B cell (primary cell): ENCODE measurements around the gene SCGB1D4. TPM values are rescaled to one million over a fixed set of nuclear protein-coding genes. Genes with fewer than 3 reads are reported as not detected.

Source experiments
- ATAC-seq: fragments of 200-7000 bp; cut with Tn5 transposase; one replicate; pipeline ENCODE4 v1.10.0; 2021; ENCODE audit warnings: low read depth, mild to moderate bottlenecking, moderate number of reproducible peaks, moderate library complexity
- CTCF ChIA-PET: fragments of 350-600 bp; sonication (Branson Sonifier 250); formaldehyde crosslinking; loops from one replicate; lab custom pipeline; 2021; ENCODE audit warnings: antibody characterized with exemption, inconsistent platforms; lab: Charles Lee
- POLR2A ChIA-PET: fragments of 350-600 bp; sonication (Branson Sonifier 250); formaldehyde crosslinking; loops from one replicate; lab custom pipeline; 2021; ENCODE audit warnings: antibody characterized with exemption; lab: Charles Lee
- DNase-seq: peaks from one replicate; pipeline ENCODE4 v3.0.0; 2013
- H2AFZ ChIP-seq: 2 replicates; pipeline ENCODE4 v1.6.1; 2012; ENCODE audit warnings: mild to moderate bottlenecking, low read depth, low read length; ENCODE audit not compliant: insufficient read depth, poor library complexity, severe bottlenecking
- H3K27ac ChIP-seq, 2 donors: 1 replicate in 1 of 2; 2 replicates in 1 of 2; pipeline ENCODE4 v1.5.1; 2012 to 2013; ENCODE audit warnings: low read length in 2 of 2, mild to moderate bottlenecking in 2 of 2, moderate library complexity in 1 of 2
- H3K27me3 ChIP-seq, 4 experiments: fragments of 200-600 bp in 1 of 4; sonication (generic) in 1 of 4; replicated peaks in 1 of 4; 1 replicate in 2 of 4; 2 replicates in 2 of 4; pipeline versions ENCODE4 v1.6.1 to v1.7.0; 2013 to 2016; ENCODE audit warnings: low read length in 3 of 4, mild to moderate bottlenecking in 2 of 4, mixed read lengths in 1 of 4, moderate library complexity in 1 of 4; ENCODE audit not compliant: insufficient read depth in 4 of 4, control insufficient read depth in 3 of 4; ENCODE audit errors: control extremely low read depth in 1 of 4
- H3K36me3 ChIP-seq, 2 experiments: replicated peaks in 1 of 2; 1 replicate in 1 of 2; 2 replicates in 1 of 2; pipeline versions ENCODE4 v1.6.1 to v1.7.1; 2013; ENCODE audit warnings: low read length in 1 of 2; ENCODE audit not compliant: insufficient read depth in 2 of 2, control insufficient read depth in 1 of 2; ENCODE audit errors: control extremely low read depth in 1 of 2, extremely low read depth in 1 of 2
- H3K4me1 ChIP-seq, 2 donors: fragments of 200-600 bp in 1 of 2; sonication (generic) in 1 of 2; 1 replicate in 1 of 2; 2 replicates in 1 of 2; pipeline versions ENCODE4 v1.5.1 to v1.6.1; 2013 to 2017; ENCODE audit warnings: low read length in 2 of 2; ENCODE audit not compliant: control insufficient read depth in 2 of 2, insufficient read depth in 2 of 2
- H3K4me2 ChIP-seq: replicated peaks from 2 replicates; pipeline ENCODE3; 2012; ENCODE audit warnings: mild to moderate bottlenecking, low read depth, low read length; ENCODE audit not compliant: poor library complexity, severe bottlenecking
- H3K4me3 ChIP-seq, 5 experiments: fragments of 200-600 bp in 1 of 5; sonication (generic) in 1 of 5; 1 replicate in 3 of 5; 2 replicates in 2 of 5; pipeline versions ENCODE4 v1.5.1 to v1.7.0; 2011 to 2016; ENCODE audit warnings: low read length in 4 of 5, mild to moderate bottlenecking in 4 of 5, low read depth in 2 of 5, control low read depth in 1 of 5, moderate library complexity in 1 of 5; ENCODE audit not compliant: insufficient read depth in 1 of 5; ENCODE audit errors: control extremely low read depth in 1 of 5, extremely low read depth in 1 of 5
- H3K79me2 ChIP-seq: fragments of 200-600 bp; sonication (generic); one replicate; pipeline ENCODE4 v1.6.0; 2016; ENCODE audit warnings: low read length; ENCODE audit not compliant: control insufficient read depth, insufficient read depth
- H3K9ac ChIP-seq: fragments of 200-600 bp; sonication (generic); 2 replicates; pipeline ENCODE4 v1.6.1; 2017; ENCODE audit warnings: mild to moderate bottlenecking, low read length, moderate library complexity
- H3K9me3 ChIP-seq, 3 donors: one replicate each; pipeline versions ENCODE4 v1.6.1 to v1.7.1; 2013; ENCODE audit warnings: low read length in 2 of 3; ENCODE audit not compliant: control insufficient read depth in 2 of 3, insufficient read depth in 1 of 3; ENCODE audit errors: control extremely low read depth in 1 of 3
- H4K20me1 ChIP-seq: 2 replicates; pipeline ENCODE4 v1.6.0; 2012; ENCODE audit warnings: mild to moderate bottlenecking, low read length; ENCODE audit not compliant: insufficient read depth, control insufficient read depth, poor library complexity, severe bottlenecking
- H3K27ac Mint-ChIP-seq: one replicate; pipeline ENCODE4 v1.8.0; 2021; ENCODE audit warnings: mixed read lengths
- H3K27me3 Mint-ChIP-seq: one replicate; pipeline ENCODE4 v1.8.0; 2021; ENCODE audit warnings: mixed read lengths
- H3K4me1 Mint-ChIP-seq: one replicate; pipeline ENCODE4 v1.8.0; 2021; ENCODE audit warnings: mixed read lengths
- H3K4me3 Mint-ChIP-seq: one replicate; pipeline ENCODE4 v1.8.0; 2021; ENCODE audit warnings: mixed read lengths
- H3K9me3 Mint-ChIP-seq: one replicate; pipeline ENCODE4 v1.8.0; 2022; ENCODE audit warnings: mixed read lengths; ENCODE audit not compliant: insufficient read depth
- EZH2 ChIP-seq: IDR thresholded peaks from 2 replicates; pipeline ENCODE4 v1.6.1; 2012; ENCODE audit warnings: borderline replicate concordance, low read depth, mild to moderate bottlenecking, moderate library complexity, low read length; ENCODE audit not compliant: insufficient read depth, poor library complexity, severe bottlenecking
- WGBS: methylation state at CpG from one replicate; pipeline ENCODE4 v1.1.5; 2013; ENCODE audit warnings: missing lambda C conversion rate; ENCODE audit not compliant: insufficient coverage; 5-methylcytosine and 5-hydroxymethylcytosine counted together
- intact Hi-C: fragments of 100-400 bp; cut with micrococcal nuclease; formaldehyde crosslinking; loops from one replicate; pipeline ENCODE4 v1.10.0; 2022
- polyA minus RNA-seq: library from RNA; depleted of rRNA, polyadenylated mRNA; stranded (reverse); fragments of >200 nt; gene quantifications from 2 replicates; pipeline ENCODE4 v1.2.3, GENCODE V29; 2012
- polyA plus RNA-seq: library from polyadenylated mRNA; depleted of rRNA; stranded (reverse); fragments of >200 nt; gene quantifications from 2 replicates; pipeline ENCODE4 v1.2.3, GENCODE V29; 2012
- total RNA-seq, 2 donors: library from RNA; stranded (reverse); fragments of 120-200 nt in 1 of 2; gene quantifications; 1 replicate in 1 of 2; 2 replicates in 1 of 2; pipeline versions ENCODE4 v1.2.3 to v1.2.4, GENCODE V29; 2013 to 2022
- TF ChIP-seq, protein P1 (sequence below): fragments of 200-600 bp; IDR thresholded peaks from one replicate; pipeline ENCODE4 v1.8.0; 2022; ENCODE audit warnings: antibody characterized with exemption, mild to moderate bottlenecking

SCGB1D4 gene, protein sequence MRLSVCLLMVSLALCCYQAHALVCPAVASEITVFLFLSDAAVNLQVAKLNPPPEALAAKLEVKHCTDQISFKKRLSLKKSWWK
- total RNA-seq: not detected in 2 replicates
- total RNA-seq (2013): not detected
- not detected in 2 replicates for polyA plus RNA-seq
- not detected in 2 replicates for polyA minus RNA-seq

DNA sequence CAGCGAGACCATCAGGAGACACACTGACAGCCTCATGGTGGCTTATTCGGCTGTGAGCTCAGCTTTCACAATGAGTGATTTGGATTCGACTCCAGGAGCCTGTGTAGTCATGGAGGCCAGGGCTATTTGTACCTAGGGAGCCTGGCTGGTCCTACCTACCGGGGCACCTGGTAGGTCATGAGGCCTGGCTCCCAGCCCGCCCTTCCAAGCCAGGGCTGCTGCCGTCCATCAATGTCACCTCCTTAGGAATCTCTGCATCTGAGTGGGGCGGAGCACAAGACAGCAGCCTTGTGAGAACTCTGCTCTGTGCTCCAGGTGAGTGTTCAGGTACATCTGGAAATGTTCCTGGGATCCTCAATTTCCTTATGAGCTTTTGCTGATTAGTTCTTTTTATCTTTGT lies at the start of gene SCGB1D4:
TSS of gene SCGB1D4 (minus strand) at position 101 of the 400 bp plus-strand sequence. CDS start at position 36, 65 bp downstream.
- Histone ChIP-seq H3K4me3 (no peak within 1 kb of the TSS), H3K4me2 (no peak within 1 kb of the TSS), H3K27me3 (peaks cover 0 to 17% (median 4%) of the 10 kb centered on the region in 4 experiments), H3K9me3 (no peaks in the 10 kb centered on the region), H4K20me1 (no peaks in the 10 kb centered on the region), H3K4me1 (no peaks in the 10 kb centered on the region), H3K36me3 (no peaks in the 10 kb centered on the region), H3K27ac (no peak within 1 kb of the TSS), H3K9ac (no peak within 1 kb of the TSS), H2AFZ (no peak within 1 kb of the TSS), H3K79me2 (no peaks in the 10 kb centered on the region)
- POLR2A ChIA-PET: no interaction called here
- Mint-ChIP-seq H3K9me3 (no peaks in the 10 kb centered on the region), H3K4me3 (no peak within 1 kb of the TSS), H3K4me1 (no peaks in the 10 kb centered on the region), H3K27ac (no peak within 1 kb of the TSS), H3K27me3 (peaks cover 59% of the 10 kb centered on the region)
- ATAC-seq: no peak
- TF ChIP-seq, protein P1, sequence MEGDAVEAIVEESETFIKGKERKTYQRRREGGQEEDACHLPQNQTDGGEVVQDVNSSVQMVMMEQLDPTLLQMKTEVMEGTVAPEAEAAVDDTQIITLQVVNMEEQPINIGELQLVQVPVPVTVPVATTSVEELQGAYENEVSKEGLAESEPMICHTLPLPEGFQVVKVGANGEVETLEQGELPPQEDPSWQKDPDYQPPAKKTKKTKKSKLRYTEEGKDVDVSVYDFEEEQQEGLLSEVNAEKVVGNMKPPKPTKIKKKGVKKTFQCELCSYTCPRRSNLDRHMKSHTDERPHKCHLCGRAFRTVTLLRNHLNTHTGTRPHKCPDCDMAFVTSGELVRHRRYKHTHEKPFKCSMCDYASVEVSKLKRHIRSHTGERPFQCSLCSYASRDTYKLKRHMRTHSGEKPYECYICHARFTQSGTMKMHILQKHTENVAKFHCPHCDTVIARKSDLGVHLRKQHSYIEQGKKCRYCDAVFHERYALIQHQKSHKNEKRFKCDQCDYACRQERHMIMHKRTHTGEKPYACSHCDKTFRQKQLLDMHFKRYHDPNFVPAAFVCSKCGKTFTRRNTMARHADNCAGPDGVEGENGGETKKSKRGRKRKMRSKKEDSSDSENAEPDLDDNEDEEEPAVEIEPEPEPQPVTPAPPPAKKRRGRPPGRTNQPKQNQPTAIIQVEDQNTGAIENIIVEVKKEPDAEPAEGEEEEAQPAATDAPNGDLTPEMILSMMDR: no peak
- TF ChIP-seq EZH2: no peak
- CTCF ChIA-PET: no interaction called here
- WGBS: 77% methylated on average over 7 of the region's 7 CpGs
- intact Hi-C loops: no loop called here
- no peak for DNase-seq

DNA sequence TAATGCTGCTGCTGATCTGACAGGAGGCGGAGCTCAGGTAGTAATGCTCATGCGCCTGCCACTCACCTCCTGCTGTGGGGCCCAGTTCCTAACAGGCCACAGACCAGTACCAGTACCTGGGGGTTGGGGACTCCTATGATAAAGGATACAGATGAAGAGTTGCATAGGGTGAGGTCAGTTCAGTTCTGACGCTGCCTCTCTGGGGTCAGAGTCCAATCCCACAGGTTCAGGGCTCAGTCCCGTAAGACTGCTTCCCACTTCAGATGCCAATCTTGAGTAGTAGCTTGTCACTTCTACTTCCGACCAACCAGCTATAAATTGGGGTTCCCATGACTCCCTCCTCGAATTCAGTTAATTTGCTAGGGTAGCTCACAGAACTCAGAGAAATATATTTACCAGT lies 47.0 kb upstream of the SCGB1D4 start:
- Histone ChIP-seq H4K20me1 (no peaks in the 10 kb centered on the region), H3K4me1 (no peaks in the 10 kb centered on the region), H3K27me3 (no peaks in the 10 kb centered on the region), H3K4me3 (no peak overlapping the region), H3K9ac (no peak overlapping the region), H2AFZ (no peak overlapping the region), H3K9me3 (no peaks in the 10 kb centered on the region), H3K79me2 (peaks cover 4% of the 10 kb centered on the region), H3K36me3 (no peaks in the 10 kb centered on the region), H3K27ac (no peak overlapping the region), H3K4me2 (no peak overlapping the region)
- CTCF ChIA-PET: interaction anchor here (0.9 to 1.4 kb wide), 2 partner anchors 8 to 40 kb away, joined by 3 read pairs; partner anchors contain the start of gene ASRGL1
- H3K9me3 Mint-ChIP-seq: no peaks in the 10 kb centered on the region
- intact Hi-C loops: no loop called here
- ATAC-seq (no peak), DNase-seq (no peak)
- no peak for TF ChIP-seq EZH2
- TF ChIP-seq, protein P1: no peak
- no peak overlapping the region for H3K4me3 Mint-ChIP-seq
- peaks cover 7% of the 10 kb centered on the region for H3K4me1 Mint-ChIP-seq
- 100% methylated on average over 4 of the region's 6 CpGs for WGBS
- POLR2A ChIA-PET: no interaction called here
- H3K27me3 Mint-ChIP-seq: no peaks in the 10 kb centered on the region
- H3K27ac Mint-ChIP-seq: no peak overlapping the region
